GM12891 (cell line): Measurements from ENCODE around the gene PKP2.

Source experiments
- DNase-seq: peaks from one replicate; pipeline ENCODE4 v3.0.0; 2011; ENCODE audit warnings: low spot score; ENCODE audit not compliant: insufficient read length
- FAIRE-seq: peaks from 2 replicates; lab custom pipeline; 2011; peaks lifted over from hg19 to GRCh38; lab: Jason Lieb, UNC
- PAX5 ChIP-seq: IDR thresholded peaks from 2 replicates; pipeline ENCODE4 v1.6.1; 2011; ENCODE audit warnings: low read length, moderate library complexity, mild to moderate bottlenecking; ENCODE audit not compliant: insufficient read depth, severe bottlenecking
- POLR2A ChIP-seq: IDR thresholded peaks from 2 replicates; pipeline ENCODE4 v1.6.1; 2011; ENCODE audit warnings: low read depth, low read length, control low read depth
- POLR2AphosphoS5 ChIP-seq: IDR thresholded peaks from 2 replicates; pipeline ENCODE4 v1.6.1; 2011; ENCODE audit warnings: low read depth, low read length, control low read depth
- POU2F2 ChIP-seq: IDR thresholded peaks from 2 replicates; pipeline ENCODE4 v1.6.1; 2011; ENCODE audit warnings: low read depth, mild to moderate bottlenecking, control low read depth, low read length, moderate library complexity
- SPI1 ChIP-seq: IDR thresholded peaks from 2 replicates; pipeline ENCODE4 v1.6.1; 2011; ENCODE audit warnings: low read depth, low read length, control low read depth
- TAF1 ChIP-seq: IDR thresholded peaks from 2 replicates; pipeline ENCODE4 v1.6.1; 2011; ENCODE audit warnings: low read depth, low read length, control low read depth

PKP2 gene

DNA sequence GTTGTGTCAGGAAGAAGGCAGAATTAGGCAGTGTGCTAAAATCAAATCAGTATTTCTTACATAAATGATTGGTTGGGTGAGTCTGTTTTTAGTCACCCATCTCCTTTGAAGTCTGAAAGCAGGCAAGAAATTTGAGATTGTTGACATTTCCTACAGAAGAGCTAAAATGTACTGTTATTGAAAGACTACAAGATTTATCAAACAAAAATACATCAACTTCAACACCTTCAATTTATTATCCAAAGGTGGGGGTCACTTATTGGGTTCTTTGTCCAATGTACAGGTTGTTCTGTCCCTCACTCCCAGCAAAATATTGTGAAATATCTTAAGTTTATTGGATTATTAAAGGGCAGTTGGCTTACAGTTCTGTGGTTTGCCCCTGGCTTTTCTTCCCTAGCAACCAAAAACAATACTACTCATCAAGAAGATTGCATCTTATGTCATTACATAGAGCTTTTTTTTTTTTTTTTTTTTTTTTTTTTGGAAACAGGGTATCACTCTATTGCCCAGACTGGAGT is 20.6 kb upstream of the PKP2 start:
- DNase-seq (no peak), FAIRE-seq (no peak)

GRCh38 chr12:32907898-32908476 is 11.4 kb upstream of the PKP2 start:
- FAIRE-seq (no peak), DNase-seq (no peak)
- no peak for TF ChIP-seq POLR2A
- no peak for TF ChIP-seq TAF1
- TF ChIP-seq PAX5, result no peak
- no peak for TF ChIP-seq POLR2AphosphoS5
- TF ChIP-seq POU2F2, result no peak
- no peak for TF ChIP-seq SPI1

More for the DNA sequence above, 20.6 kb upstream of the PKP2 start:
- no peak for TF ChIP-seq SPI1
- no peak for TF ChIP-seq TAF1
- no peak for TF ChIP-seq POU2F2
- TF ChIP-seq POLR2A, result no peak
- TF ChIP-seq POLR2AphosphoS5, result no peak

- DNase-seq (no peak), FAIRE-seq (no peak)
- TF ChIP-seq POLR2AphosphoS5 (no peak), SPI1 (no peak), POU2F2 (no peak), PAX5 (no peak), POLR2A (no peak), TAF1 (no peak)
Observed at GRCh38 chr12:32907166-32907565, 10.6 kb upstream of the PKP2 start.

DNA sequence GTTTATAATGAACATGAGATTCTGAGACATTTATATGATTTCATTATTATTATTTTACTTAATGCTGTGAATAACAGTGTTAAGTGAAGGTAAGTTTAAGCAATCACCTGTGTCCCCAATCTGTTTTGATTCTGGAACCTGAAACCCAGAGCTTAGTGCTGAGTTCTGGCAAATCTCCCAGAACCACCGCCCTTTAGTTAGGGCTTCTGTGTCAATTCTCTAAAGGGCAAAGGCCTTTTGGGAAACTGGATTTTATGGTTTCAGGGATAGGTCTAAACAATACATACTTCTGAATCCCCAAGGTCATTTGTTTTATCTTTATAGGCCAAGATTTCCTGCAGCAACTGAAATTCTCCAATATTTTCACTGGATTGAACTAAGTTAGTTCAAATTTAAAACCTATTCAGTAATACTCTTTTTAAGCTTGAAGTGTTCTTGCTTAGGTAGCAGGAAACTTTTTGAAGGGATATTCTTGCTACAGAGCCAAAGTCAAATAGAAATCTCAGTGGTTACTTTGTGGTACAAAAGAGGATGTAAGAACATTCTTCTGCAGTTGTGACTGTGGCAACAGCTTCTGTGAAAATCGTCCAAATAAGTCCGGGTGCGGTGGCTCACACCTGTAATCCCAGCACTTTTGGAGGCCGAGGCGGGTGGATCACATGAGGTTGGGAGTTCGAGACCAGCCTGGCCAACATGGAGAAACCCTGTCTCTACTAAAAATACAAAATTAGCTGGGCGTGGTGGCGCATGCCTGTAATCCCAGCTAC is 10.0 kb upstream of the PKP2 start:
- FAIRE-seq (peak; percentile 80), DNase-seq (no peak)
- TF ChIP-seq POU2F2 (no peak), PAX5 (no peak), TAF1 (no peak), POLR2AphosphoS5 (no peak), POLR2A (no peak), SPI1 (peak; percentile 58; the same call in 1 of the 2 replicates)

- no peak for TF ChIP-seq PAX5
- TF ChIP-seq POU2F2, result no peak
- TF ChIP-seq POLR2A, result no peak
- no peak for TF ChIP-seq POLR2AphosphoS5
- no peak for TF ChIP-seq TAF1
- no peak for TF ChIP-seq SPI1
- FAIRE-seq (no peak), DNase-seq (no peak)
Observed at GRCh38 chr12:32903763-32904162, 7.2 kb upstream of the PKP2 start.

GRCh38 chr12:32903318-32903717 is 6.7 kb upstream of the PKP2 start:
- no peak for TF ChIP-seq POU2F2
- TF ChIP-seq TAF1, result no peak
- no peak for TF ChIP-seq POLR2A
- no peak for TF ChIP-seq SPI1
- no peak for TF ChIP-seq POLR2AphosphoS5
- no peak for TF ChIP-seq PAX5
- no peak for FAIRE-seq
- no peak for DNase-seq

- no peak for DNase-seq
- TF ChIP-seq PAX5 (no peak), POU2F2 (no peak), POLR2A (no peak), TAF1 (no peak), POLR2AphosphoS5 (no peak), SPI1 (no peak)
- FAIRE-seq, result peak; percentile 5
Observed at GRCh38 chr12:32902287-32902997, 5.9 kb upstream of the PKP2 start.

- FAIRE-seq (no peak), DNase-seq (no peak)
- TF ChIP-seq POU2F2, result no peak
Observed at GRCh38 chr12:32901553-32901952, 5.0 kb upstream of the PKP2 start.

DNA sequence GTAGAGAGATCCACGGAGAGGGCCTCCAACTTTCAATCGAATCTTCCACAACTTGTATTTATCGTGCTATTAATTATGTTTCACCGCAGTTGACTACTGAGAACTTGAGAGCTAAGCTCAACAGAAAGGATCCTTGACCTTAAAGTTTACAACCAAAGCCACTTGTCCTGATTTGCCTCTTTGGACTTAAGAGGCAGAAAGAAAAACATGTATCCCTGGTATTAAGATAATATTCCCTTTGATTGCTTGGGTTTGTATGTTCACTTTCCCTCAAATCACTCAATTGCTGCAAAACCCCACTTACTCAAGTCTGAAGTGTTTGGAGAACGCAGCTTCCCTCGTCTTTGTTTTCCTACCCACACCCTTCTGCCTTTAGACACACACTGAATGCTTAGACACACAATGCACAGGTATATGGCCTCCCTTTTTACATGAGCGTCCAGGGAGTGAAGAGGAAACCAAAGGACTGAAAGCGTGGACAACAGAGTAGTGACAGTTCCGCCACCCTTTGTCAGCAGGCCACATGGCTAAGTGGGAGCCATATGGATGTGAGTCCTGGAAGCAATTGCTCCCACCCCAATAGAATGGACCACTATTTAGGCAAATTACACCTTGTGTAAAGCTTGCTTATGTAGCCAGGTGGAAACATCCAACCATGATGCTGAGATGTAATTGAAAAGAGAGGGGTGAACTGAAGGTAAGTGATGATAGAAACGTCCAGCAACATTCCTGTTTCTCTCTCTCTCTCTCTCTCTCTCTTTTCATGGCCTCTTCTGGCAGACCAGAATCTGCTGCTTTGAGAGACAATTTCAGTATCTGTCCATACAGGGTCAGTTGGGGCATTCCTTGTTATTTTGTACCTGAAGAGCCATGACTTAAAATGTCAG is 1.4 kb upstream of the PKP2 start:
- FAIRE-seq (no peak), DNase-seq (no peak)

More for the DNA sequence above, 1.4 kb upstream of the PKP2 start:
- TF ChIP-seq POLR2AphosphoS5 (no peak), SPI1 (no peak), TAF1 (no peak), POU2F2 (no peak), POLR2A (no peak), PAX5 (no peak)
